ENCODE data around the gene LIPT1.

LIPT1 gene

DNA sequence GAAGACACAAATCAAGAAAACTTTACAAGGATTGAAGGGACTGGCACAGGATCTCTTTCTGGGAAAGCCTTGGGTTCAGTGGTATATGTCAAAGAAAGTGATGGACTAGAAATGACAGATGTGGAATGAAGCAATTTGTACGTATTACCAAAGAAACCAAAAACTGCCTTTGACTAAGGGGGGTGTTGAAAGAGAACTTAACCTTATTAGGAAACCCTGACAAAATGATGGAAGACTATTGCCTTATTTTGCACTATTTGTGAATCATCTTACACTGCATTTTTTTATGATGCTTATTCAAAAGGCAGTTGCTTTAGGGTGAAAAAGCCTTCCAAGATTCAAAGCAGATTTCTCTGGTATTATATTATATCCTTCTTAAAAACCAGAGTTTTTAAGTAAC, 4.1 kb upstream of the LIPT1 start:
- TF ChIP-seq, protein P1, sequence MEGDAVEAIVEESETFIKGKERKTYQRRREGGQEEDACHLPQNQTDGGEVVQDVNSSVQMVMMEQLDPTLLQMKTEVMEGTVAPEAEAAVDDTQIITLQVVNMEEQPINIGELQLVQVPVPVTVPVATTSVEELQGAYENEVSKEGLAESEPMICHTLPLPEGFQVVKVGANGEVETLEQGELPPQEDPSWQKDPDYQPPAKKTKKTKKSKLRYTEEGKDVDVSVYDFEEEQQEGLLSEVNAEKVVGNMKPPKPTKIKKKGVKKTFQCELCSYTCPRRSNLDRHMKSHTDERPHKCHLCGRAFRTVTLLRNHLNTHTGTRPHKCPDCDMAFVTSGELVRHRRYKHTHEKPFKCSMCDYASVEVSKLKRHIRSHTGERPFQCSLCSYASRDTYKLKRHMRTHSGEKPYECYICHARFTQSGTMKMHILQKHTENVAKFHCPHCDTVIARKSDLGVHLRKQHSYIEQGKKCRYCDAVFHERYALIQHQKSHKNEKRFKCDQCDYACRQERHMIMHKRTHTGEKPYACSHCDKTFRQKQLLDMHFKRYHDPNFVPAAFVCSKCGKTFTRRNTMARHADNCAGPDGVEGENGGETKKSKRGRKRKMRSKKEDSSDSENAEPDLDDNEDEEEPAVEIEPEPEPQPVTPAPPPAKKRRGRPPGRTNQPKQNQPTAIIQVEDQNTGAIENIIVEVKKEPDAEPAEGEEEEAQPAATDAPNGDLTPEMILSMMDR (IDR thresholded peaks at IDR 0.05; ENCODE audit: low read depth, low read length): no peak
- DNase-seq: no peak
- Histone ChIP-seq H3K4me3 (ENCODE audit: low read depth, low read length) (no peak overlapping the region), H3K27ac (no peak overlapping the region), H3K9me3 (ENCODE audit: severe bottlenecking) (no peaks in the 10 kb centered on the region), H3K36me3 (no peaks in the 10 kb centered on the region; the same call in none of the 2 replicates), H3K27me3 (ENCODE audit: insufficient read depth, low read depth, severe bottlenecking) (no peaks in the 10 kb centered on the region)

DNA sequence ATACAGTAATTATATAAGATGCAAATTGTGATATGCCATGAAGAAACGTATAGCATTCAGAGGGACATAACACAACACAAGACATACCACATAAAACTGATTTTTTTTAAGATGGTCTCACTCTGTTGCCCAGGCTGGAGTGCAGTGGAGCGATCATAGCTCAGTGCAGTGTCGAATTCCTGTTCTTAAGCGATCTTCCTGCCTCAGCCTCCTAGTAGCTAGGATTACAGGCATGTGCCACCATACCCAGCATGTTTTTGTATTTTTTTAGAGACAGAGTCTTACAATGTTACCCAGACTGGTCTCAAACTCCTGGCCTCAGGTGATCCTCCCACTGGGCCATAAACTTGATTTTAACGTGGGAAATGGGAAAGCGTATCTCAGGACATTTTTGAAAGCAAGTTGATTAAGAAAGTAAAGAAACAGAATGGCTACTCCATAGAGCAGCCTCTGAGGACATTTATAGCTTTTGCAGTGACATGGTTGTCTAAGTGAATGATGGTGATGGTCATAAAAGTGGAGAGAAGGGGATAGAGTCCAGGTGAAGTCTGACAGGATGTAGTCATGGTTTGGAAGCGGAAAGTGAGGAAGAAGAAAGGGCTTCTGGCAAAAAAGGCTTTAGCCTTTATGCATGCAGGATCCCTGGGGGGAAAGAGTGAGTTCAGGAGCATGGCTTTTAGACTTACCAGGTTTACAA, 2.4 kb upstream of the LIPT1 start:
- Histone ChIP-seq H3K27me3 (ENCODE audit: insufficient read depth, low read depth, severe bottlenecking) (no peaks in the 10 kb centered on the region), H3K27ac (no peak overlapping the region), H3K4me3 (ENCODE audit: low read depth, low read length) (no peak overlapping the region), H3K9me3 (ENCODE audit: severe bottlenecking) (no peaks in the 10 kb centered on the region), H3K36me3 (no peaks in the 10 kb centered on the region; the same call in none of the 2 replicates)
- TF ChIP-seq, protein P1 (IDR thresholded peaks at IDR 0.05; ENCODE audit: low read depth, low read length): no peak
- no peak for DNase-seq

DNA sequence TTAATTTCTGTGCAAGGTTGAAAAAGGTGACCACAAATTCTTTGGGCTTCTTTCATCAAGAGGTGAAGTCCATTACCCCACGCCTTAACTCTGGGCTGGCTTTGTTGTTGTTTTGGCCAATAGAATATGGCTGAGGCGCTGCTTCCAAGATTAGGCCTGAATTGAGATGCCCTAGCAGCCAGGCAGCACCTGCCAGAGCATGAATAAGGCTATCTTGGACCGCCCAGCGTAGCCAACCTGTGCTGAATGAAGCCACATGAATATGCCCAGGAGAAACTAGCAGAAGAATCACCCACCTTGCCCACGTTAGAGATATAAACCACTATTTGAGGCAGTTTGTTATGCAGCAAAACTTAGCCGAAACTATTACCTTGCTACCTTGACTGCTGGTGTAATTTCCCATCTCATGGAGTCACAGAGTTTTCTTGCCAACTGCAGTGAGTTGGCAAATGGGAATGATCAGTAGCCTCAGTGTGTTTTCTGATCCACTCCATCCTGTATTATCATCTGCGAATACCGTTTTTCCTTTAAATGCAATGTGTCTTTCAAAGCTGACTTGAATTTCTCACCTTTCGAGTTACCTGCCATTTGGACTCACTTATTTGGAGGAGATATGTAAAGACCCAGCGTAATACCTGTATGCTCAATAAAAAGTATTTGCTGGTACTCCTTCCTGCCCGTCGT, 704 bp upstream of the LIPT1 start:
- Histone ChIP-seq H3K27ac (peak overlapping the region; percentile 81), H3K27me3 (ENCODE audit: insufficient read depth, low read depth, severe bottlenecking) (no peaks in the 10 kb centered on the region), H3K4me3 (ENCODE audit: low read depth, low read length) (peak overlapping the region; percentile 83), H3K36me3 (no peaks in the 10 kb centered on the region; the same call in none of the 2 replicates), H3K9me3 (ENCODE audit: severe bottlenecking) (no peaks in the 10 kb centered on the region)
- no peak for DNase-seq
- TF ChIP-seq, protein P1 (IDR thresholded peaks at IDR 0.05; ENCODE audit: low read depth, low read length): no peak

DNA sequence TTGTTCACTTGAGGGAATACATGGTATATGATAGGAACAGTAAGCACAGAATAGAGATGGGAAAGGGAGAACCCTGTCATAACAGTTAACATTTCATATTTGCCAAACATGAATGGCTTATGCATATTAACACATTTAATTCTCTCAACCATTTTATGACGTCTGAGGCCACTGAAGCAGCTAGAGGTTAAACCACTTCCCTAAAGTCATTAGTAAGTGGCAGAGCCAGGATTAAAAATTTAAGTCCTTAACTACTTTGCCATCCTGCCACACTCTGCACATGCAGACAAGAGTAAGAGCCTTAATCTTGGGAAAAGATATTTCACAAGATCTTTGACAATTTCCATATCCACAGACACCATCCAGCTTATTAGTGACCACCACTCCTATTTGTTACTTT, 2.1 kb downstream of the LIPT1 start:
- H3K36me3 ChIP-seq: no peaks in the 10 kb centered on the region; the same call in none of the 2 replicates
- H3K27me3 ChIP-seq (ENCODE audit: insufficient read depth, low read depth, severe bottlenecking): no peaks in the 10 kb centered on the region
- no peak overlapping the region for H3K27ac ChIP-seq
- TF ChIP-seq, protein P1 (IDR thresholded peaks at IDR 0.05; ENCODE audit: low read depth, low read length): no peak
- H3K9me3 ChIP-seq (ENCODE audit: severe bottlenecking): no peaks in the 10 kb centered on the region
- DNase-seq: no peak
- no peak overlapping the region for H3K4me3 ChIP-seq (ENCODE audit: low read depth, low read length)

- TF ChIP-seq, protein P1 (IDR thresholded peaks at IDR 0.05; ENCODE audit: low read depth, low read length): no peak
- Histone ChIP-seq H3K27me3 (ENCODE audit: insufficient read depth, low read depth, severe bottlenecking) (no peaks in the 10 kb centered on the region), H3K27ac (no peak overlapping the region), H3K9me3 (ENCODE audit: severe bottlenecking) (no peaks in the 10 kb centered on the region), H3K4me3 (ENCODE audit: low read depth, low read length) (no peak overlapping the region), H3K36me3 (no peaks in the 10 kb centered on the region; the same call in none of the 2 replicates)
- no peak for DNase-seq
Measured at GRCh38 chr2:99158599-99158998, 3.8 kb downstream of the LIPT1 start.
